GM19035 (cell line): Measurements from ENCODE around the gene RIPOR3.
"Not testable (repeated sequence)": the region's sequence is repeated elsewhere in the genome, so short reads cannot be mapped to it uniquely, and the experiment has no call there.

Source experiments
- ATAC-seq: cut with Tn5 transposase; IDR thresholded peaks from one replicate; pipeline ENCODE4 v1.9.1; 2021; ENCODE audit not compliant: unreplicated experiment

The RIPOR3 gene

DNA sequence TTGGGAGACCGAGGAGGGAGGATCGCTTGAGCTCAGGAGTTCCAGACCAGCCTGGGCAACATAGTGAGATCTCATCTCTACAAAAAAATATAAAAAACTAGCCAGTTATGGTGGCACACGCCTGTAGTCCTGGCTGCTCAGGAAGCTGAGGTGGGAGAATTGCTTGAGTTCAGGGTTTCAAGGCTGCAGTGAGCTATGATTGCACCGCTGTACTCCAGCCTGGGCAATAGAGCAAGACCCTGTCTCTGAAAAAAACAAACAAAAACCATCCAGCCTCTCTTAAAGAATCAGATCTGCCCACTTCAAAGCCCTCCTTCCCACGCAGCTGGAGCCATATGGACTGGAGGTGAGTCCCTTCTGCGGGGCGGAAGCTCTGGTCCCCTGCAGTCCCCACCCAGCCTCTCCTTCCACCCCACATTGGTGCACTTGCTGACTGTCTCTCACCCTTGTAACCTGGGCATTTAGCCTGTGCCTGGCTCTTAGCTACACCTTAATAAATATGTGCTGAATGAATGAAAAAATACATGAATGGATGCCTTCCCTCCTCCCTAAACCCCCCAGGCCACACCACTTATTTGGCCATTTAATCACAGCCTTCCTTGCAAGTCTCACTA lies 32.9 kb upstream of the RIPOR3 start:
- ATAC-seq, result no peak

DNA sequence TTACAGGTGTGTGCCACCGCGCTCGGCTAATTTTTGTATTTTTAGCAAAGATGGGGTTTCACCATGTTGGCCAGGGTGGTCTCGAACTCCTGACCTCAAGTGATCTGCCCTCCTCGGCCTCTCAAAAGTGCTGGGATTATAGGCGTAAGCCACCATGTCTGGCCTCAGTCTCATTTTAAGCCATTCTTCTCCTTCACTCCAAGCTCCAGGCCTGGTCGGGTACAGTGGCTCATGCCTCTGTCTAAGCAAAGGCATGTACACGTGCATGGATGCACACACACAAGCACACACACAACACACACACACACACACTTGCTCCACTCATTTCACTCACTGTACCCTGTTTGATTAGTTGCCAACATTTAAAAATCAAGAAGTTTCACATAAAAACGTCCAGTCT lies 32.3 kb upstream of the RIPOR3 start:
- ATAC-seq, result no peak

DNA sequence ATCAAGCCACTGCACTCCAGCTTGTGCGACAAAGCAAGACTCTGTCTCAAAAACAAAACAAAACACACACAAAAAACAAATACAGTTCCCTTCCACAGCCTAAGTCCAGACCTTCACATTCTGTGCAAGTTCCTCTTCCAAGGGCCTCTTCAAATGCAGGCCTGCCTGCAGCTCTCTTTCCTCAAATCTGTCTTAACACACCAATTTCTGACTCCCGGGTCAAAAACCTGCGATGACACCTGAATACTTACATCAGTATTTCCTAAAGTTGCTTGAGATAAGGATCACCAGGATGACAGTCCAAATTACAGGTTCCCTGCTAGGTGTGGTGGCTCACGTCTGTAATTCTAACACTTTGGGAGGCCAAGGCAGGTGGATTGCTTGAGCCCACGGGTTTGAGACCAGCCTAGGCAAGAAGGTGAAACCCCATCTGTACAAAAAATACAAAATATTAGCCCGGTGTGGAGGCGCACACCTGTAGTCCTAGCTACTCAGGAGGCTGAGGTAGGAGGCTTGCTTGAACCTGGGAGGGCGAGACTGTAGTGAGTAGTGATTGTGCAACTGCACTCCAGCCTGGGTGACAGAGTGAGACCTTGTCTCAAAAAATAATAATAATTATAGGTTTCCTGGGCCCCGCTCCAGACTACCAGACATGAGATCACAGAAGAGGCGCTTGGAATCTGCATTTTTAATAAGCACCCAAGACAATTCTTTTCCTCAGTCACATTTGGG lies 31.2 kb upstream of the RIPOR3 start:
- ATAC-seq, result no peak

DNA sequence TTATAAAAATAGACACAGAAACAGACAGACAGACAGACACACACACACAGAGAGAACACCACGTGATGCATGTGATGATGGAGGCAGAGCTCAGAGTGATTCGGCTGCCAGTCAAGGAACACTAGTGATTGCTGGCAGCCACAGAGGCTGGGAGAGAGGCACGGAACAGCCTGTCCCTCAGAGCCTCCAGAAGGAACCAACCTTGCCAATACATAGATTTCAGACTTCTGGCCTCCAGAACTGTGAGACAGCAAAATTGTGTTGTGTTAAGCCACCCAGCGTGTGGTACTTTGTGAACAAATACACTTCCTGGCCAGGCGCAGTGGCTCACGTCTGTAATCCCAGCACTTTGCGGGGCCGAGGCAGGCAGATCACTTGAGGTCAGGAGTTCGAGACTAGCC lies 30.5 kb upstream of the RIPOR3 start:
- ATAC-seq, result no peak

DNA sequence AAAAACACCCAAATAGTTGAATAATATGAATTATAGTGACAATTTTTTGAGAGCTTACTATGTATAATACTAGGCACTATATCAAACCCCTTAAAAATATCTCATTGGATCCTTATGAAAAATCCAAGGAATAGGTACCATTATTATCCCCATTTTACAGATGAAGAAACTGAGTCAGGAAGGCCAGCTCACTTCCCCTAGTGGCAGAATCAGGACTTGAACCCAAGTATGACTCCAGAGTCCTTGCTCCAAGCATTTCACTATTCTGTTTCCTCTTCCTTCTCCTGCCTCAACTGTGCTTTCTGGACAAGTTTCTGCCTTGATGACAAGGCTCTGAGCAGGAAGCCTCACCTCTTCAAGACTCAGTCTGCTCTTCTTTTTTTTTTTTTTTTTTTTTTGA lies 29.2 kb upstream of the RIPOR3 start:
- no peak for ATAC-seq

DNA sequence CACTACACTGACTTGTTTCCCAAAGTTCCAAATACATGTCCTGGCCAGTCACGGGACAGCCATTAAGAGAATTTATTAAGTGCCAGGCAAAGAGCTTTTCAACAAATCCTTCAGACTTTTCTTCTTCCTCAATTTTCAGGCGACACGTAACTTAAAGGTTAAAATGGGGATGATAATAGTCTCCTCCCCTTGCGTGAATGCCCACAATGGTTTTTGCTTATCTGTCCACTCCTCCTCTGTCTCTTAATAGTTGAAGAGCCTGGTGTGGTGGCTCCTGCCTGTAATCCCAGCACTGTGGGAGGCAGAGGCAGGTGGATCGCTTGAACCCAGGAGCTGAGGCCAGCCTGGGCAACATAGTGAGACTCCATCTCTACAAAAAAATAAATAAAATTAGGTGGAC lies 28.7 kb upstream of the RIPOR3 start:
- ATAC-seq, result no peak

DNA sequence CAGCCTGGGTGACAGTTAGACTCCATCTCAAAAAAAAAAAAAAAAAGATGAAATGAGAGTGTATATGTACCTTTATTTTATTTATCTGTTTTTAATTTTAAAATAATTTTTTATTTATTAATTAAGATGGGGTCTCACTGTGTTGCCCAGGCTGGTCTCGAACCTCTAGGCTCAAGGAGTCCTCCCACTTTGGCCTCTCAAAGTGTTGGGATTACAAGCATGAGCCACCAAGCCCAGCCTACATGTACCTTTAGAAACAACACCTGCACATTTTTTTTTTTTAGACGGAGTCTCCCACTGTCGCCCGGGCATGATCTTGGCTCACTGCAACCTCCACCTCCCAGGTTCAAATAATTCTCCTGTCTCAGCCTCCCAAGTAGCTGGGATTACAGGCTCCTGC lies 28.0 kb upstream of the RIPOR3 start:
- ATAC-seq, result no peak

DNA sequence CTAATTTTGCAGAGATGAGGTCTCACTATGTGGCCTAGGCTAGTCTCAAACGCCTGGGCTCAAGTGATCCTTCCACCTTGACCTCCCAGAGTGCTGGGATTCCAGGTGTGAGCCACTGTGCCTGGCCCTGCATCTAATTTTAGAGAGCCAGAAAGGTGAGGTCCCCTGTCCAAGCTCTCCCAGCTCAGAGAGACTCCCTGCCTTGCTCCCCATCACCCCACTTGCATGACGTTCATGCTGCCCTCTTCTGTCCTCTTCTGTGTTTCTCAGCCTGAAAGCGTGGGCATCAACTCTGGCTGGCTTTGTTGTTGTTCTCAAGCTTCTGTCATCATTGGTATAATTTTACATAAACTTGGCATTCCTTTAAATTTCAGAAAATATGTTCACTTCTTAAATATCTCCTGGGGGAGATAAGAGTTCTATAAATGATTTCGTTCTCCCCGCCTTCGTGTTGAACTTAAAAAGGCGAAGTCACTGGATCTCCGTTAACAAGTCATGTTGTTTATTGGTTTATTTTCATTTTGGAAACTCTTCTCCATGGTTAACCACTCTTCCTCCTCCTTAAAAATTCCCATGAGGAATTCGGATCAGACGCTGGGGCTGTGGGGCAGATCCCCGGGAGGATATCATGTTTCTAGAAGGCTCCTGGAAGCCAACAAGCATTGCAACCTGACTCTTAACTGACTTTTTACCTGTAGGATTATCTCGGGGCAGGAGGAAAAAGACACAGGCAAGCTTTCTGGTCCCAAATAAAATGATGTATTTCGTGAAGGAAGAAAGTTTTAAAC lies 26.8 kb upstream of the RIPOR3 start:
- no peak for ATAC-seq

DNA sequence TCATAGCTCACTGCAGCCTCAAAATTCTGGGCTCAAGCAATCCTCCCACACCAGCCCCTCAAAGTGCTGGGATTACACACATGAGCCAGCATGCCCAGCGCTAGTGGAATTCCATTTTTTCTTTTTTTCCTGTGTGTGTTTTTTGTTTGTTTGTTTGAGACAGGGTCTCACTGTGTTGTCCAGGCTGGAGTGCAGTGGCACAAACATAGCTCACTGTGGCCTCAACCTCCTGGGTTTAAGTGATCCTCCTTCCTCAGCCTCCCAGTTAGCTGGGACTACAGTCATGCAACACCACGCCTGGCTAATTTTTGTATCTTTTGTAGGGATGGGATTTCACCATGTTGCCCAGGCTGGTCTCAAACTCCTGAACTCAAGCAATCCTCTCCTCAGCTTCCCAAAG lies 26.0 kb upstream of the RIPOR3 start:
- no peak for ATAC-seq

DNA sequence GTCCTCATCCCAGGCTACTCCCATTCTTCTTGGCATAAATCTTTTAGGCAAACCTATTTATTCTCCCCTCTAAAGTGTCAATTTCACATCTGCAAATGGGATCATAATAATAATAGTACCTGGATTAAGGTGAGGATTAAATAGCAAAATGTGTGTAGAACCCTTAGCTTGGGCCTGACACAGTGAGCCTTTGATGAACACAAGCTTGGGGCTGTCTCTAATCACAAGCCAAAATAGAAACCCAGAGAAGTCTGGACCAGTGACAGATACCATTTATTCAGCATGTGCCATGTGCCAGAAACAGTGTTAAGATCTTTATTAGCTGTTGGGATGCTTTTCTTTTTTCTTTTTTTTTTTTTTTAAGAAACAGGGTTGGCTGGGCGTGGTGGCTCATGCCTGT lies 25.2 kb upstream of the RIPOR3 start:
- no peak for ATAC-seq

DNA sequence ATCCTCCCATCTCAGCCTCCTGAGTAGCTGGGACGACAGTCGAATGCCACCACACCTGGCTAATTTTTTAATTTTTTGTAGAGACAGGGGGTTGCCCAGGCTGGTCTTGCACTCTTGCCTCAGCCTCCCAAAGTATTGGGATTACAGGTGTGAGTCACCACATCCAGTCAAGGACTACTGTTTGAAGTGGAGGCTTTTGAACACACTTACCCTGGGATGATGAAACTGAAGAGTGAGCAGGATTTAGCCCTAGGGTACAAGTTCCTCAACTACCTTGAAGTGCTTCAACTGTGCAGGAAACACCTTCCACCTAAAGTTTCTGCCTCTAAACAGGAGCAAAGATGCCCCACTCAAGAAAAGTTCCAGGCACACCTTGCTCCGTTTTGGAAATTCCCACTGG lies 24.4 kb upstream of the RIPOR3 start:
- no peak for ATAC-seq

DNA sequence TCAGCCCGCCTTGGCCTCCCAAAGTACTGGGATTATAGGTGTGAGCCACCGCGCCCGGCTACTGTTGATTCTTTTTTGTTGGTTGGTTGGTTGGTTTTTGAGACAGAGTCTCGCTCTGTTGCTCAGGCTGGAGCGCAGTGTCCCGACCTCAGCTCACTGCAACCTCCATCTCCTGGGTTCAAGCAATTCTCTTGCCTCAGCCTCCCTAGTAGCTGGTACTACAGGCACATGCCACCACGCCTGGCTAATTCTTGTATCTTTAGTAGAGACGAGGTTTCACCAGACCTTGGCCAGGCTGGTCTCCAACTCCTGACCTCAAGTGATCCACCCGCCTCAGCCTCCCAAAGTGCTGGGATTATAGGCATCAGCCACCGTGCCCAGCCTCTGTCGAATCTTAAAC lies 23.1 kb upstream of the RIPOR3 start:
- not testable (repeated sequence) for ATAC-seq

DNA sequence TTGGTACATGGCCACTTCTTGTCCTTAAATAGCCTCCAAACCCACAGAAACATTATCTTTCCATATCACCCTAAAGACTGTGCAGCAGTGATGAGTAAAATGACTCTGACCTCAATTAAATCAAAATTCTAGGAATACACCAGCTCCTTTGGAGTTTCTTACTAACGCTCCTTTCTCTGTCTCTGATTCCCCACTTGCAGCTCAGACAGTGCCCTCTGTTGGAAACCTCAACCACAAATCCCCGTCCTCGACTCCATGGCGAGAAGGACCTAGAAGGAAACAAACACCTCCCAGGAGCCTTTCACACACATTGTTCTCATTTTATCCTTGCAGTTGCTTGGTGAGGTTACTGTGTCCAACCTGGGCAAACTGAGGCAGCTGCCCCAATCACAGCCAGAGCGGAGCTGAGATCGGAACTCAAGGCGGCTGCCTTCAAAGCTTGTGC lies 22.3 kb upstream of the RIPOR3 start:
- ATAC-seq, result no peak

DNA sequence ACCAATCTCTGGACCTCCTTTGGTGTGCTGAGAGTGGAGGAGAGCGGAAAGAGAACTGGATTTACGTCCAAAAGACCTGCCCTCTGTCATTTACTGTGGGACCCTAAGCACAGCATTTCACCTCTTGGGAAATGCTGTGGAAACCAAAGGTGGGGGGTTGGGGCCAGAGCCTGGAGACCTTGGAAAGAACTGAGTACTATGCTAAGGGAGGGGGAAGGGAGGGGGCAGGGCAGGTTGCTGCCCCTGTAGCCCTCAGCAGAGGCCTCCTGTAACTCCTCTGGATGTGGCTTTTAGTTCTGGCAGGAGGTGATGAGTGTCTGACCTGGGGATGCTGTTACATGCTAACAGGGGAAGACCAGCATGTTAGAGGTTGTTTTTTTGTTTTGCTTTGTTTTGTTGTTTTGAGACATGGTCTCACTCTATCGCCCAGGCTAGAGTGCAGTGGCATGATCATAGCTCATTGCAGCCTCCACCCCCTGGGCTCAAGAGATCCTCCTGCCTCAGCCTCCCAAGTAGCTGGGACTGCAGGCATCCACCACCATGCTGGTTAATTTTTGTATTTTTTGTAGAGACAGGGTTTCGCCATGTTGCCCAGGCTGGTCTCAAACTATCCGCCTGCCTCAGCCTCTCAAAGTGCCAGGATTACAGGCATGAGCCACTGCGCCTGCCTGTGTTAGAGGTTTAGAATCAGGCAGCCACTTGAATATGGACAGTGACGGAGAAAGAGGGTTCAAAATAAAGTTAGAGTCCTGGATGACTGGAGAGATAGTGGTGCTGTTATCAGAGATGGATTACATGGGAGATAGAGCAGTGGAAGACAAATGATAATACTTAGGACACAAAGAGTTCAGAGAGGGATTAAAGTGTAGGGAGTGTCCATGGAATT lies 21.7 kb upstream of the RIPOR3 start:
- ATAC-seq, result no peak

DNA sequence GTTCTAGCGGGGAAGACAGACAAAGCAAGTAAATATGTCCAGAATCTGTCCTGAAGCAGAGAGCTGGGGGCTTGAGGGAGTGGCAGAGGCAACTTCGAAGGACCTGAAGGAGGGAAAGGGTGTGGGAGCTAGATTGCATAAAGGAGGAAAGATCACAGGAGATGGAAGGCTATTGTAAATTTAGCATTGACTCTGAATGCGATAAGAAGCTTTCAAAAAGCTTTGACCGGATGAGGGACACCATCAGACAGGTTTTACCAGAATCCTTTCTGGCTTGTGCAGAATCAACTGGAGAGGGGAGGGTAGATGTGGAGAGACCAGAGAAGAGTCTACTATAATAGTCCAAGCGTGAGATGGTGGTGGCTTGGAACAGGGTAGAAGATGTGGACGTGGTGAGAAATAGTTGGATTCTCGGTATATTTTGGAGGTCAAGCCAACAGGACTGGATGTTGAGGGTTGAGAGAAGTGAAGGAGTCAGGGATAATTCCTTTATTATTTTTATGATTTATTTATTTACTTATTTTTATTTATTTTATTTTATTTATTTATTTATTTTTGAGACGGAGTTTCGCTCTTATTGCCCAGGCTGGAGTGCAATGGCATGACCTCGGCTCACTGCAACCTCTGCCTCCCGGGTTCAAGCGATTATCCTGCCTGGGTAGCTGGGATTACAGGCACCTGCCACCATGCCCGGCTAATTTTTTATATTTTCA lies 19.9 kb upstream of the RIPOR3 start:
- no peak for ATAC-seq

DNA sequence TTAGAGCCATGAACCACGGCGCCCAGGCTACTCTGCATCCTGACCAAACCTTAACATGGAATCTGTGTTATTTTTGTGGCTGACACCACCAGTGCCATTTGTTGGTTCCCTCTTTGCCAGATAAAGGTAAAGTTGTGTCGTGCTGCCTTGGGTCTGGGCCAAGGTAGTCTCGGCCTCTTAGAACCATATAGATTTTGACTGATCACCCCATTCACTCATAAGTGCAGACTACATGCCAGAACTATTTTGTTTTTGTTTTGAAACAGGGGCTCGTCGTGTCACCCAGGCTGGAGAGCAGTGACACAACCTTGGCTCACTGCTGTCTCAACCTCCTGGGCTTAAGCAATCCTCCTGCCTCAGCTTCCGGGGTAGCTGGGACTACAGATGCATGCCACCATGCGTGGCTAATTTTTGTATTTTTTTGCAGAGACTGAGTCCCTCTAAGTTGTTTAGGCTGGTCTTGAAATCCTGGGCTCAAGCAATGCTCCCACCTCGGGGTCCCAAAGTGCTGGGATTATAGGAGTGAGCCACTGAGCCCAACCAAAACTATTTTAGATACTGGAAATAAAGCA lies 19.2 kb upstream of the RIPOR3 start:
- no peak for ATAC-seq

DNA sequence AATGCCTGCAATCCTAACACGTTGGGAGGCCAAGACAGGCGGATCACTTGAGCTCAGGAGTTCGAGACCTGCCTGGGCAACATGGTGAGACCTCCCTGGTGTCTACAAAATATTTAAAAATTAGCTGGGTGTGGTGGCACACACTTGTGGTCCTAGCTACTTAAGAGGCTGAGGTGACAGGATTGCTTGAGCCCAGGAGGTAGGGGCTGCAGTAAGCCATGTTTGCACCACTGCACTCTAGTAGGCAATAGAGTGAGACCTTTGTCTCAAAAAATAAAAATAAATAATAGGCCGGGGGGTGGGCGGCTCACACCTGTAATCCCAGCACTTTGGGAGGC lies 18.3 kb upstream of the RIPOR3 start:
- ATAC-seq, result no peak

DNA sequence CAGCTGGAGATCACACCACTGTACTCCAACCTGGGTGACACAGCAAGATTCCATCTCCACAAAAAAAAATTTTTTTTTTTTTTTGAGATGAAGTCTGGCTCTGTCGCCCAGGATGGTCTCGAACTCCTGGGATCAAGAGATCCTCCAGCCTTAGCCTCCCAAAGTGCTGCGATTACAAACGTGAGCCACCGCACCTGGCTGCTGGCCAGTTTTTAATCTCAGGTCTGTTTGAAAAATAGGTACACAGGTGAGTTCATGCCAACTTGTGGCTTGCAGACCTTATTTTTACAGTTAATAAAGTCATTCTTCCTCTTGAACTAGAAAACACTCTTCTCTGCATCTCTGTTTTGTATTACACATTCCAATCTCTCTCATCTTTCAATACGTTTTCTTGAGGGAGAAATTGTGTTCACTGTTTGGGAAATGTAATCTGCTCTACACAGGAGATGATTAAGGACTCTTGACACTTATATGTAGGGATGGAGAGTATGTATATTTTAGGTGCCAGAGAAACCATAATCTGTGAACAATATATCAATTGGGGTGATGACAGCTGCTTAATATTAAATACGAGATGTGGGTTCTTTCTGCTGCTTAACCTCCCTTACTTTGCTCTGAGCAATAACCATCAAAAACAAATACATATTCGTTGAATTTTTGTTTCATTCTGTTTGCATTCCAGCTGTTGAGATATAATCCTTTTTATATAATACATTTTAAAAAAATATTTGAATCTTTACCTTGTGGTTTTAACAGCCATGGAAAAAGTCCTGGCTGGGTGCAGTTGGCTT lies 17.7 kb upstream of the RIPOR3 start:
- ATAC-seq, result no peak

DNA sequence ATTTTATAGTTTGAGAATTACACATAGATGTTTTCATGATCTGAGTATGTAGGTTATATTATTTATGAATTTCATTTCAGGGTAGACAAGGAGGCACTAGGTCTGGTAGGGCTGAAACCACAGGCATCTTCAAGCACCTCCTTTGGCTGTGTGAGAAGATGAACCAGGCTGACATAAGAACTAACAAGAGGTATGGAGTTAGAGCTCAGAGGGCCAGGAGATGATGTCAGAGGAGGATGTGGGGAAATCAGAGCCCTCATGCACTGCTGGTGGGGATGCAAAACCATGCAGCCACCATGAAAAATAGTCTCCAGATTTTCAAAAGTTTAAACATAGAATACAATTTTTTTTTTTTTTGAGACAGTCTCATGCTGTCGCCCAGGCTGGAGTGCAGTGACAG lies 13.6 kb upstream of the RIPOR3 start:
- ATAC-seq, result no peak

DNA sequence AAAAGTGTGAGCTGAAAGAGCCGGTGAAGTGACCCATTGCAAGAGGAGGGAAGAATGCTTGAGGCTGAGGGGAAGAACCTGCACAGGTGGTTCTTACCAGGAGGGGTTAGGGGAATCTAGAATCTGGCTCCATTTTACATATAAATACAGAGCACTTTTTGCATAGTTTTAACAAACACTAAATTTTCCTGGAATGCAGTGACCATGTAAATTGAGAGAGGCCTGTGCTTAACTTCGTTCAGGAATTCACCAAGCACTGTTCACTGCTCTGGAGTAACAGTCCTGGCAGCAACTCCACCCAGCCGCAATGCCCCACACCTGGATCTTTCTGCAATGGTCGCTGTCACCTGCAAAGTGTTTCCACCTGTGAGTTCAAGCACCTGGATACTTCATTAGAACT lies 13.2 kb upstream of the RIPOR3 start:
- no peak for ATAC-seq
